AG10803 (cell line): ENCODE measurements around the gene ANAPC5.
"Not testable (repeated sequence)": the region's sequence is repeated elsewhere in the genome, so short reads cannot be mapped to it uniquely, and the experiment has no call there.

Experiments used
- DNase-seq: peaks from one replicate; pipeline ENCODE4 v3.0.0; 2010; ENCODE audit warnings: low read depth
- H3K4me3 ChIP-seq: 2 replicates; pipeline ENCODE4 v1.5.1; 2011; ENCODE audit warnings: mild to moderate bottlenecking, low read length, control low read depth
- TF ChIP-seq, protein P1 (sequence below): conservative IDR thresholded peaks from 2 replicates; pipeline ENCODE4 v1.5.1; 2011; ENCODE audit warnings: mild to moderate bottlenecking, low read length, control low read depth, inconsistent platforms

The ANAPC5 gene

DNA sequence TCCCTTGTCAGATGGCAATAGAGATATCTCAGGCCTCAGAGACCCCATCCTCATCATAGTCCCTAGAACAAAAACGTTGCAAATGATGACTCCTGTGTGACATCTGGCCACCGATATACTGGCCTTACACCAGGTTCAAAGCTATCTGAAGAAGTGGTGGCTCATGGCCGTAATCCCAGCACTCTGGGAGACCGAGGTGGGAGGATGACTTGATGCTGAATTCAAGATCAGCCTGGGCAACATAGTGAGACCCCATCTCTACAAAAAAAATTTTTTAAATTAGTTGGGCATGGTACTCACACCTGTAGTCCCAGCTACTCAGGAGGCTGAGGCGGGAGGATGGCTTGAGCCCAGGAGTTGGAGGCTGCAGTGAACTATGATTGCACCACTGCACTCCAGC, 68.8 kb downstream of the ANAPC5 start:
- TF ChIP-seq, protein P1, sequence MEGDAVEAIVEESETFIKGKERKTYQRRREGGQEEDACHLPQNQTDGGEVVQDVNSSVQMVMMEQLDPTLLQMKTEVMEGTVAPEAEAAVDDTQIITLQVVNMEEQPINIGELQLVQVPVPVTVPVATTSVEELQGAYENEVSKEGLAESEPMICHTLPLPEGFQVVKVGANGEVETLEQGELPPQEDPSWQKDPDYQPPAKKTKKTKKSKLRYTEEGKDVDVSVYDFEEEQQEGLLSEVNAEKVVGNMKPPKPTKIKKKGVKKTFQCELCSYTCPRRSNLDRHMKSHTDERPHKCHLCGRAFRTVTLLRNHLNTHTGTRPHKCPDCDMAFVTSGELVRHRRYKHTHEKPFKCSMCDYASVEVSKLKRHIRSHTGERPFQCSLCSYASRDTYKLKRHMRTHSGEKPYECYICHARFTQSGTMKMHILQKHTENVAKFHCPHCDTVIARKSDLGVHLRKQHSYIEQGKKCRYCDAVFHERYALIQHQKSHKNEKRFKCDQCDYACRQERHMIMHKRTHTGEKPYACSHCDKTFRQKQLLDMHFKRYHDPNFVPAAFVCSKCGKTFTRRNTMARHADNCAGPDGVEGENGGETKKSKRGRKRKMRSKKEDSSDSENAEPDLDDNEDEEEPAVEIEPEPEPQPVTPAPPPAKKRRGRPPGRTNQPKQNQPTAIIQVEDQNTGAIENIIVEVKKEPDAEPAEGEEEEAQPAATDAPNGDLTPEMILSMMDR, result no peak
- DNase-seq, result no peak
- no peak overlapping the region for H3K4me3 ChIP-seq

DNA sequence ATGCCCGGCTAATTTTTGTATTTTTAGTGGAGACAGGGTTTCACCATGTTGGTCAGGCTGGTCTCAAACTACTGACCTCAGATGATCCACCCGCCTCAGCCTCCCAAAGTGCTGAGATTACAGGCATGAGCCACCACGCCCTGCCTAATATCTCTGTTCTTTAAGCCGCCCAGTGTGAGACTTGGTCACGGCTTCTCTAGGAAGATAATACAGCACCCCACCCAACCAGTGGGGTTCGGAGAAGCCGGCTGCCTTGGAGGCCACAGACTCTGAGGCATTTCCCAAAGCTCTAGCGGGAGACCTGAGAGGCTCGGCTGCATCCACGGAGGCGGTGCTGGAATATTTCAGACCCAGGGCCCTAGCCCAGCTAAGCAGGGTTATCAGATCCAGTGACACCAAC, 69.3 kb downstream of the ANAPC5 start:
- H3K4me3 ChIP-seq, DNase-seq: not testable (repeated sequence)

DNA sequence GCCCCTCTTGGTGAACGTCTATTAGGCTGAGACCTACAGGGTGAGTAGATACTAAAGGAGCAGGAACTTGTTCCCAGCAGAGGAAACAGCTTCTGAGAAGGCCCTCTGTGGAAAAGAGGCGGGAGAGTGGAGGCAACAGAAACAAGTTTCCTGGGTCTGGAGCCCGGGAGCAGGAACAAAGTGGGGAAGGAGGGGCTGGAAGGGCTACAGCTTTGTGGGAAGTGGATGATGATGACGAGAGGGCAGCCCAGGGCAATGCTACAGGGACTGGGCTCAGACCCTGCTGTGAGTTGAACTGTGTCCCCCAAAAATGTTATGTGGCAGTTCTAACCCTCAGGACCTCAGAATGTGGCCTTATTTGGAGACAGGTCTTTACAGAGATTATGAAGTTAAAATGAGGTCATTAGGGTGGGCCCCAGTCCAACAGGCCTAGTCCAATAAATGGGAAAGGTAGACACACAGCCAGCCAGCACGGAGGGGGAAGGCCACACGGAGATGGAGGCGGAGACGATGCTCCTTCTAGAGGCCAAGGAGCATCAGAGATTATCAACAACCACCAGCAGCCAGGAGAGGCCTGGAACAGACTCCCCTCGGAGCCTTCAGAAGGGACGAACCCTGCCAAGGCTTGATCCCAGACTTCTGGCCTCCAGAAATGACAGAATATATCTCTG, 70.0 kb downstream of the ANAPC5 start:
- DNase-seq, result no peak

DNA sequence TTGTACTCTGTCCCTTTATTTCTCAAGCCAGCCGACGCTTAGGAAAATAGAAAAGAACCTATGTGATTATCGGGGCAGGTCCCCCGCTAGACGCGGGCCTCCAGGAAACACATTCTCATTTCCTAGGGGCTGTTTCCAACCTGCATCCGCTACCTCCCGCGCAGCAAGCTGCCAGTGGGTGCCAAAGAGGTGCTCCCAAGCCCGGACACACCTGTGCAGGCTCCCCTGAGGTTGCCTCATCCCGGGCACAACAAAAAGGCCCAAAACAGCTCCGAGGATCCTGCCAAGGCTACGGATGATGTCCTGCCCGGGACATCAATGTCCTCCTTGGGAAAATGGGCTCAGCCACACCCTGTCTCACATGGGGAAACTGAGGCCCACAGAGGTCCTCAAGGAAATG, 71.1 kb downstream of the ANAPC5 start:
- DNase-seq, H3K4me3 ChIP-seq: not testable (repeated sequence)

More for the DNA sequence above, 70.0 kb downstream of the ANAPC5 start:
- no peak overlapping the region for H3K4me3 ChIP-seq
- TF ChIP-seq, protein P1, result no peak

DNA sequence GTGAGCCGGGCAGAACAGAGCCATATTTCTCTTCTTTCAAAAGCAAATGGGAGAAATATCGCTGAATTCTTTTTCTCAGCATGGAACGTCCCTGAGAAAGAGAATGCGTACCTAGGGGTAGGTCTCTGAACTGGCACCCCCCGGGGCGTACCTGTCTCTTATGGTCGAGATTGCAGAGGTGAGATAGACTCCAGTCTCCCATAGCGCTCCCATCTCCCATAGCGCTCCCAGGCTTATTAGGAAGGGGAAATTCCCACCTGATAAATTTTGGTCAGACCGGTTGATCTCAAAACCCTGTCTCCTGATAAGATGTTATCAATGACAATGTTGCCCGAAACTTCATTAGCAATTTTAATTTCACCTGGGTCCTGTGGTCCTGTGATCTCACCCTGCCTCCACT, 71.7 kb downstream of the ANAPC5 start:
- DNase-seq, result not testable (repeated sequence)

DNA sequence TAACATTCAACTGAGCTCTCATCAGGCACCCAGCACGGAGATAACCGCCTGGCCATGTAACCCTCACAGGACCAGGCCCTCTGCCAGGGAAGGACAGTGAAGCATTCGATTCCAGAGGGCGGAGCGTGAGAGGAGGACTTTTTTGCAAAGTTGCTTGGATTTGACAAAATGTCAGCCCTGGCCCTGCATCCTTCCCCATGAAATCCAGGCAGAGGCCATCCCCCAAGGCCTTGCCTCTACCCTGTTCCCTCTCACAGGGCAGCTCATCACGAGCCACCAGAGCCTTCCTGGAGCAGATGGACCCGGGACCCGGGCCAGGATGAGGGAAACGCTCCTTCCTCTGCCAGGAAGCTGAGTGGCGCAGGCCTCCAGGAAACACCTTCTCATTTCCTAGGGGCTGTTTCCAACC, 72.7 kb downstream of the ANAPC5 start:
- TF ChIP-seq, protein P1, result no peak
- peak; percentile 21 for DNase-seq

More for the DNA sequence above, 71.7 kb downstream of the ANAPC5 start:
- H3K4me3 ChIP-seq, result not testable (repeated sequence)

DNA sequence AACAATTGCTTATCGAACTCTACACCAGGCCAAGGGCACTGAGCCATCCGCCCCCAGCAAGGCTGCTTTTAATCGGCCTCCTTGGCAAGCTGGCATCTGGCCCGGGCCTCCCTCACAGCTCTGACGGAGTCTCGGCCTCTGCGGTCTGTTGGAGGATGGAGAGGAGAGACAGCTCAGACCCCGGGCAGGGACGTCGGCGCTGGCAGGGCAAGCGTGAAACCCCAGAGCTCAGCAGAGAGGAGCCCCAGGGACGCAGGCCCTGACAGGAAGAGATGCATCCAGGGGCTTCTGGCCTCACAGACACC, 73.2 kb downstream of the ANAPC5 start:
- TF ChIP-seq, protein P1, result no peak
- no peak overlapping the region for H3K4me3 ChIP-seq
- DNase-seq, result no peak

More for the DNA sequence above, 72.7 kb downstream of the ANAPC5 start:
- H3K4me3 ChIP-seq, result no peak overlapping the region

DNA sequence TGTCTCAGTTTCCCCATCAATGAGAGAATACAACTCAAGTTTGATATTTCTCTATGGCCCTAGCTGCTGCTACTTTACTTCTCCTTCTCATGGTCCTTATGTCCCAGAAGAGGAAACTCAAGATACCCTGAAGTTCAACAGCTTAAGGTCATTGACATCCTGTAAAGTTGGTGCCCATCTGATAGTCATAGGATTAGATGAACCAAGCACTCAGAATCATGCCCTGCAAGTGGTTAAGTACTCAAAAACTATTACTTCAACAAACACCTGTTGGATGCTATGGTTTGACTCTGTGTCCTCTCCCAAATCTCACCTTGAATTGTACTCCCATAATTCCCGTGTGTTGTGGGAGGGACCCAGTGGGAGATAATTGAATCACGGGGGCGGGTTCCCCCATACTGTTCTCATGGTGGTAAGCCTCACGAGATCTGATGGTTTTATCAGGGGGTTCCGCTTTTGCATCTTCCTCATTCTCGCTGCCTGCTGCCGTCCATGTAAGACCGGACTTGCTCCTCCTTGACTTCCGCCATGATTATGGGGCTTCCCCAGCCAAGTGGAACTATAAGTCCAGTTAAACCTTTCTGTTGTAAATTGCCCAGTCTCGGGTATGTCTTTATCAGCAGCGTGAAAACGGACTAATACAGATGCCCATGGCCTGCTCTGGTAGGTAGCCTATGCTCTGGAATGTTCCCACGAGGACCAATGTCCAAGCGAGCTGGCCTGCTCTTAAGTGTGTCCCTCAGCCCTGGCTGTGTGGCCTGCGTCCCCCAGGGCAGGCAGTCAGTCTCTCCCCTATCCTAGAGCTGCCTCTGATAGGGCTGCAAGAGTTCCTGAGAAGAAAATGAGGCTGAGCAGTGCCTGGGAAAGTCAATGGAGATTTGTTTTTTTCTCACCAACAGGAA, 73.8 kb downstream of the ANAPC5 start:
- no peak for DNase-seq
- TF ChIP-seq, protein P1, result no peak
- H3K4me3 ChIP-seq, result no peak overlapping the region
